Pulmonary artery endothelial cell (primary cell): Measurements from ENCODE around the gene PITRM1. TPM values are rescaled to one million over a fixed set of nuclear protein-coding genes. Genes with fewer than 3 reads are reported as not detected.

Source experiments
- DNase-seq: peaks from one replicate; pipeline ENCODE4 v3.0.0-alpha.2; 2011; ENCODE audit warnings: low read depth, low spot score
- total RNA-seq: library from RNA; depleted of rRNA; stranded (reverse); fragments of >200 nt; gene quantifications from 2 replicates; pipeline ENCODE4 v1.2.3, GENCODE V29; 2014

PITRM1 gene
- total RNA-seq, 1 donor from 2014 or later: 78.5 TPM

GRCh38 chr10:3167611-3168330 is 4.8 kb downstream of the PITRM1 start:
- no peak for DNase-seq

GRCh38 chr10:3166496-3167290 is 5.9 kb downstream of the PITRM1 start:
- no peak for DNase-seq

GRCh38 chr10:3165196-3165595 is 7.4 kb downstream of the PITRM1 start:
- no peak for DNase-seq

- DNase-seq: no peak
Measured at GRCh38 chr10:3163879-3164278, 8.7 kb downstream of the PITRM1 start.

GRCh38 chr10:3162533-3162932 is 10.0 kb downstream of the PITRM1 start:
- no peak for DNase-seq

- DNase-seq: no peak
Measured at GRCh38 chr10:3159152-3159551, 13.4 kb downstream of the PITRM1 start.

DNA sequence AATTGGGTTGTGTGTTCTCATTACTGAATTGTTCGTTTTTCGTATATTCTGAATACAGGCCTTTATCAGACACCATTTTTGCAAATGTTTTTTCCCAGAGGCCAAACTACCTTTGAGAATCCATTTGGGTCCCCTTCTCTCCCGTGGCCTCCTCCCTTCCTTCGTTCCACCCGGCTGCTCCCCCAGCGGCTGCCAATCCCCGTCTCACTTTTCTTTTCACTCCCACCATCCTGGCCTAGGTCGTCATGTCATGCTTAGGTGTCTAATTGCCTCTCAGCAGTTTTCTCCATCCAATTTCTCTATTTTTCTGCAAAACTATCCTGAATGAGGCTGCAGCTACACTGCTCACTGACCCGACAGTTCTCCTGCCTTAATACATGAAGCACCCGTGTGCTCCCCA is 17.9 kb downstream of the PITRM1 start:
- no peak for DNase-seq

- DNase-seq: no peak
Measured at GRCh38 chr10:3152566-3152935, 20.0 kb downstream of the PITRM1 start.

DNA sequence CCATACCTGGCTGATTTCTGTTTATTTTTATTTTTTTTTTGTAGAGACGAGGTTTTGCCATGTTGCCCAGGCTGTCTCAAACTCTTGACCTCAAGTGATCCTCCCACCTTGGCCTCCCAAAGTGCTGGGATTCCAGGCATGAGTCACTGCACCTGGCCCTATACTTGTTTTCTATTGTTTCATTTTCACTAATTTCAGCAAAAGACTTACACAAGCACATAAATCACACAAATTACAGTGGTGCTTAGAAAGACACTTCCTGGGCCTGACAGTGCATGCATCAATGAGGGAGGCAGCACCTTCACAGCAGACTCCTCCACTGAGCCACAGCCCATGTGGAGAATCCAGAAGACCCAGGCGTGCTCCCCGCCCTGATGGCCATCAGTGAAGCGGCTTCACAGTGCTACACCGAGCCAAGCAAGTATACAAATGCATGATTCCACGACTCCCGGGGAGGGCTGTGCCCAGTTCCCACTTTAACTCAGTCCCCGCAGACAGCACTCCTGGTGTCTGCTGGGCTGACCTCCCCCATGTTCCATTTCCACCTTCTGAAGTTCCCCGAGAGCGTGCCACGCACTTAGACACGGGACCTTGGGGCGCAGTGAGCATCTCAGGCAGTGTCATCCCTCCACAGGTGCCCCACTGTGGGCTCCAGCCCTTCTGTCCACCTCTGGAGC is 20.6 kb downstream of the PITRM1 start:
- no peak for DNase-seq

DNA sequence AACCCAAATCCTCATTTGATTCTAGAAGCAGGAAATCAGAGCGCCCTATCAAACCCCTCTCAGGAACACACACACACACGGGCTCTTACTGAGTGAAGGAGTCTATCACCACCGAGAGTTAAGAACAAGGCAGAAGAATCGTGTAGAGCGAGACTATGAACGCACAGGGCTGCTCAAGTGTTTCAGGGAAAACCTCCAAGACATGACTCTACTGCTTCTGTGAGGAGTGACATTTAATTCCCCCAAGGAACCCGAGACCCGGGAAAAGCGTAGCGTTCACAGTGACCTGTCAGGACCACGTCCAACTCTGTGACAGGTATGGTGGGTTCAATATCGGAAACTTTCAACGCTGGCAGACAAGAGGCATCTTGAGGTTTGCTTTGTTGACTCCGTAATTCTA is 21.6 kb downstream of the PITRM1 start:
- no peak for DNase-seq

DNA sequence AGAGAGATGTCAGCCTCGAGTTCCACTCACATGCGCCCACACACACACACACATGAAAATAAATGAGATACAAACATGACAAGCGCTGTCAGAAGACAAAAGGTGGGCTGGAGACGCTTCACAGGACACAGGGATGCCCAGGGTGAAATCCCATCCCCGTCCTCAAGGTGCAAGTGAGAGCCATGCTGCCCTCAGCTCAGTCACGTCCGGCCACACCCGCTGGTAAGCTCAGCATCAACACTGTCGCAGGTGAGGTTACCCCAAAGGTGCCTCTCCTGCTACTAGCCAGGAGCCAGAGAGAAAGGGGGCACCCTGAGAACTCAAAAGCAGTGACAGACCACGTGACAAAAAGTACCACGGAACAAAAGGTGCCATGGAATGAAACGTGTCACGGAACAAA is 22.2 kb downstream of the PITRM1 start:
- no peak for DNase-seq

- DNase-seq: no peak
Measured at GRCh38 chr10:3149918-3150317, 22.7 kb downstream of the PITRM1 start.

GRCh38 chr10:3148994-3149393 is 23.6 kb downstream of the PITRM1 start:
- DNase-seq: no peak

GRCh38 chr10:3148041-3148440 is 24.5 kb downstream of the PITRM1 start:
- no peak for DNase-seq

- DNase-seq: no peak
Measured at GRCh38 chr10:3147117-3147820, 25.3 kb downstream of the PITRM1 start.

DNA sequence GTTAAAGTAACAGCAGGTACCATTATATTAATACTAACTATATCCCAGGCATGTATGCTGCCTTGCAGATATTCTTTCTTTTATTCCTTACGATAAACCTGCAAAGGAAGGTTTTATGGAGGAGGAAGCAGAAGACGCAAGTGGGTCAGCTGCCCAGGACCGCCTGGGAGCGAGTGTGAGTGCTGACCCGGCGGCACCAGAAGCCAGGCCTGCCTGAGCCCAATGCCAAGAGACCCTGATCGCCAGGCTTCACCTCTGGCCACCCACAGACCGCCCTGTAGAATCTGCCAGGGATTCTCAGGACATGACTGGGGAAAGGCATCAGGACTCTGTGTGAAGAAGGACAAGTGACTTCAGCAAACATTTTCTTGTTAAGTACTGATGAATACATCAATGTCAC is 26.3 kb downstream of the PITRM1 start:
- DNase-seq: no peak

DNA sequence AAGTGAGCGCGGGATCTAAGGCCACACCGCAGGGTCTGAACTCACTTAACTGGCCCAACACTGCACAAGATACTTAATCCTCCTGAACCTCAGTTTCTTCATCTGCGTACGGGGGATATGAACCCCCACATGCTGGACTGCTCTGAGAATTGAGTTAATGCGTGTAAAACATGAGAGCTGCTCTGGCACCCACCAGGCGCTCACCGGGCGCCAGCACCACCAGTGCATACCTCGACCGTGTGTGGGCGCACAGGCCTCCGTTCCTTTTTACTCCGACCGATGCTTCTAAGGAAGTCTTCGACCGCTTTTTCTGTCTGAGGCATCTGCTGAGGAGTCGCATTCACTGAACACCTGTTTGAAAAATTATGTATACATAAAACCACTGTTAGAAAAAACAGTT is 27.2 kb downstream of the PITRM1 start:
- no peak for DNase-seq

- DNase-seq: no peak
Measured at GRCh38 chr10:3143791-3144434, 28.7 kb downstream of the PITRM1 start.

- DNase-seq: no peak
Measured at GRCh38 chr10:3143366-3143765, 29.2 kb downstream of the PITRM1 start.

DNA sequence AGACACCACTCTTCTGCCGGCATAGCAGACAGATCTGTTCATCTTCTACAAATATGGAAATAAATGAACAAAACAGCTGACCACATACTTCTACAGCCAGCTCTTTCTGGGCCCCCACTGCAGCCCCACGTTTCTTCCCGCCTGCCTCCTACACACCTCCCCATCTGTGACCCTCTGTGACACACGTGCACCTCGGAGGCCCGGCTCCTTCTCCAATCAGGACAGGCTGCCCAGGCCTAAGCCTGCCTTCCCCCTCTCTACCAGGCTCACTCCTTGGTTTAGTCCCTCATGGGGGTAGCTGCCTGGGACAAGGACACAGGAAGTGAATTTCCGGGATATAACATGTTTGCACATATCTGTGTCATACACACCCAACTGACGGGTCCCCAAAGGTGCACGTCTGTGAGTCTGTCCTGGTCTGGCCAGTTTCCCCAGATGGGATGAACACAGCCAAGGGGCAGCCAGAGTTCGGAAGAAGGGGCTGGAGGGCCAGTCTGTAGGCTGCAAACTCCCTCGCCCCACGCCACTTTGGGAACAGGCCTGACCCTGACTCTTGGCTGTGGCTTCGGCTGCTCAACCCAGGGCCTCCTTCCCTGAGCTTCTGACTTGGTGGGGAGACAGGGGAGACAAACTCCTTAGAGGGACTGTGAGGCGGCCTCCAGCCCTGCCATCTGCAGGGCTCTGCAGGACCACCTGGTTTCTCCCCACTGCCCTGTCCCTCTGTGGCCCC is 30.3 kb downstream of the PITRM1 start:
- no peak for DNase-seq
